DND-41 (cell line): Measurements from ENCODE around the gene SNTG2.

ENCODE experiments used
- CTCF ChIP-seq: IDR thresholded peaks from 2 replicates; pipeline ENCODE4 v1.5.1; 2012; ENCODE audit warnings: borderline replicate concordance, low read length, moderate library complexity, mild to moderate bottlenecking; ENCODE audit not compliant: poor library complexity, severe bottlenecking; ENCODE audit errors: extremely low read depth
- EZH2 ChIP-seq: IDR thresholded peaks from 3 replicates; pipeline ENCODE4 v1.6.1; 2012; ENCODE audit warnings: borderline replicate concordance, low read depth, mild to moderate bottlenecking, moderate library complexity, low read length, inconsistent platforms; ENCODE audit not compliant: severe bottlenecking

- TF ChIP-seq CTCF = peak; percentile 61
- no peak for TF ChIP-seq EZH2
Measured at GRCh38 chr2:1047485-1047884, 96.8 kb downstream of the SNTG2 start.
